Neuronal stem cell (in vitro differentiated cells): ENCODE data around the gene RAPGEF1.

Experiments used
- DNase-seq: peaks from one replicate; pipeline ENCODE4 v3.0.0-alpha.2; 2013; ENCODE audit warnings: low spot score
- H2AFZ ChIP-seq: one replicate; pipeline ENCODE4 v1.6.1; 2013; ENCODE audit warnings: mild to moderate bottlenecking, low read length, inconsistent platforms
- H2AK5ac ChIP-seq: 2 replicates; pipeline ENCODE4 v1.6.1; 2013; ENCODE audit warnings: low read depth, mild to moderate bottlenecking, inconsistent platforms, low read length, moderate library complexity, mixed read lengths
- H2BK120ac ChIP-seq: 2 replicates; pipeline ENCODE4 v1.6.1; 2013; ENCODE audit warnings: low read depth, mild to moderate bottlenecking, inconsistent platforms, low read length, moderate library complexity, mixed read lengths
- H2BK12ac ChIP-seq: one replicate; pipeline ENCODE4 v1.6.1; 2013; ENCODE audit warnings: low read length, inconsistent platforms
- H2BK15ac ChIP-seq: 2 replicates; pipeline ENCODE4 v1.6.1; 2013; ENCODE audit warnings: mild to moderate bottlenecking, low read length, inconsistent platforms, mixed read lengths
- H2BK5ac ChIP-seq: one replicate; pipeline ENCODE4 v1.6.1; 2013; ENCODE audit warnings: inconsistent platforms, mild to moderate bottlenecking, low read length, moderate library complexity
- H3K14ac ChIP-seq: one replicate; pipeline ENCODE4 v1.6.1; 2013; ENCODE audit warnings: low read length, inconsistent platforms
- H3K18ac ChIP-seq: 2 replicates; pipeline ENCODE4 v1.6.1; 2013; ENCODE audit warnings: low read length, inconsistent platforms
- H3K23ac ChIP-seq: 2 replicates; pipeline ENCODE4 v1.6.1; 2013; ENCODE audit warnings: low read depth, mild to moderate bottlenecking, mixed read lengths, low read length, inconsistent platforms; ENCODE audit not compliant: poor library complexity
- H3K27ac ChIP-seq: replicated peaks from 3 replicates; pipeline ENCODE4 v1.5.1; 2013; ENCODE audit warnings: low read length, inconsistent platforms
- H3K27me3 ChIP-seq, 3 experiments: 2 replicates each; pipeline ENCODE4 v1.6.1; 2013; ENCODE audit warnings: low read length in 3 of 3, mild to moderate bottlenecking in 2 of 3, inconsistent platforms in 1 of 3, low read depth in 1 of 3, mixed read lengths in 1 of 3, moderate library complexity in 1 of 3; ENCODE audit not compliant: control insufficient read depth in 3 of 3, insufficient read depth in 3 of 3
- H3K36me3 ChIP-seq, 2 donors: replicated peaks in 1 of 2; 2 replicates each; pipeline ENCODE4 v1.6.1; 2013; ENCODE audit warnings: low read length in 2 of 2; ENCODE audit not compliant: control insufficient read depth in 2 of 2, insufficient read depth in 2 of 2
- H3K4ac ChIP-seq: 2 replicates; pipeline ENCODE4 v1.6.1; 2013; ENCODE audit warnings: inconsistent platforms, mild to moderate bottlenecking, low read length, moderate library complexity
- H3K4me1 ChIP-seq, 2 donors: 1 replicate in 1 of 2; 2 replicates in 1 of 2; pipeline ENCODE4 v1.6.1; 2013; ENCODE audit warnings: low read length in 2 of 2, low read depth in 1 of 2; ENCODE audit not compliant: control insufficient read depth in 2 of 2, insufficient read depth in 1 of 2
- H3K4me2 ChIP-seq: one replicate; pipeline ENCODE4 v1.6.1; 2013; ENCODE audit warnings: mild to moderate bottlenecking, low read length, inconsistent platforms; ENCODE audit not compliant: insufficient read depth, poor library complexity, severe bottlenecking
- H3K4me3 ChIP-seq, 2 donors: 2 replicates each; pipeline ENCODE4 v1.5.1; 2013; ENCODE audit warnings: low read length in 2 of 2, mild to moderate bottlenecking in 2 of 2, inconsistent platforms in 1 of 2, moderate library complexity in 1 of 2
- H3K79me1 ChIP-seq: one replicate; pipeline ENCODE4 v1.6.1; 2013; ENCODE audit warnings: low read depth, mild to moderate bottlenecking, inconsistent platforms, low read length, moderate library complexity
- H3K9ac ChIP-seq: one replicate; pipeline ENCODE4 v1.6.1; 2013; ENCODE audit warnings: mild to moderate bottlenecking, low read depth, low read length, inconsistent platforms; ENCODE audit not compliant: poor library complexity
- H3K9me3 ChIP-seq, 2 donors: replicated peaks in 1 of 2; 2 replicates each; pipeline versions ENCODE3 to v1.6.1; 2013; ENCODE audit warnings: low read length in 2 of 2, mild to moderate bottlenecking in 2 of 2, inconsistent platforms in 1 of 2, low read depth in 1 of 2, mixed read lengths in 1 of 2, moderate library complexity in 1 of 2; ENCODE audit not compliant: control insufficient read depth in 2 of 2, insufficient read depth in 1 of 2
- H4K8ac ChIP-seq: one replicate; pipeline ENCODE4 v1.6.1; 2013; ENCODE audit warnings: low read depth, mild to moderate bottlenecking, inconsistent platforms, low read length, moderate library complexity
- H4K91ac ChIP-seq: one replicate; pipeline ENCODE4 v1.6.1; 2013; ENCODE audit warnings: low read length, low read depth, mild to moderate bottlenecking, inconsistent platforms; ENCODE audit not compliant: poor library complexity
- WGBS, 2 donors: extraction: QIAGEN DNeasy Blood & Tissue Kit; methylation state at CpG; one replicate each; pipeline ENCODE4 v1.1.7; 2013; ENCODE audit warnings: missing lambda C conversion rate in 2 of 2, mixed read lengths in 1 of 2; ENCODE audit not compliant: insufficient read length in 2 of 2, insufficient replicate concordance in 1 of 2; ENCODE audit errors: extremely low coverage in 2 of 2; 5-methylcytosine and 5-hydroxymethylcytosine counted together

Gene RAPGEF1

GRCh38 chr9:131630205-131630831, 109.6 kb downstream of the RAPGEF1 start:
- no peak overlapping the region for H3K4me2 ChIP-seq
- no peak for DNase-seq
- H3K79me1 ChIP-seq: no peaks in the 10 kb centered on the region
- no peak overlapping the region for H2BK120ac ChIP-seq
- WGBS, 2 donors: no CpG with 5 or more reads among the region's 15 CpGs
- no peak overlapping the region for H3K27ac ChIP-seq
- no peak overlapping the region for H2AK5ac ChIP-seq
- H4K91ac ChIP-seq: no peak overlapping the region
- peaks cover 0 to 2% of the 10 kb centered on the region in 2 donors for H3K9me3 ChIP-seq
- H3K4me1 ChIP-seq: peaks cover 0 to 10% of the 10 kb centered on the region in 2 donors
- peaks cover 9 to 42% of the 10 kb centered on the region in 2 donors for H3K36me3 ChIP-seq
- H2BK5ac ChIP-seq: no peak overlapping the region
- H2AFZ ChIP-seq: no peak overlapping the region
- no peak overlapping the region for H3K4me3 ChIP-seq
- H2BK12ac ChIP-seq: no peak overlapping the region
- H3K23ac ChIP-seq: no peak overlapping the region
- no peak overlapping the region for H4K8ac ChIP-seq
- H2BK15ac ChIP-seq: no peak overlapping the region
- no peak overlapping the region for H3K18ac ChIP-seq
- no peak overlapping the region for H3K4ac ChIP-seq
- H3K27me3 ChIP-seq: no peaks in the 10 kb centered on the region
- H3K9ac ChIP-seq: no peak overlapping the region
- H3K14ac ChIP-seq: no peak overlapping the region

- no peak overlapping the region for H4K8ac ChIP-seq
- no peak overlapping the region for H3K4me2 ChIP-seq
- H2AK5ac ChIP-seq: no peak overlapping the region
- no peaks in the 10 kb centered on the region for H3K79me1 ChIP-seq
- H3K27me3 ChIP-seq: no peaks in the 10 kb centered on the region
- H3K18ac ChIP-seq: no peak overlapping the region
- H3K36me3 ChIP-seq: peaks cover 10 to 45% of the 10 kb centered on the region in 2 donors
- no peak overlapping the region for H3K27ac ChIP-seq
- H3K4me3 ChIP-seq: no peak overlapping the region
- peaks cover 0 to 12% of the 10 kb centered on the region in 2 donors for H3K4me1 ChIP-seq
- no peak overlapping the region for H3K14ac ChIP-seq
- H2BK12ac ChIP-seq: no peak overlapping the region
- no peak overlapping the region for H2BK5ac ChIP-seq
- H3K9ac ChIP-seq: no peak overlapping the region
- H3K4ac ChIP-seq: no peak overlapping the region
- WGBS, 2 donors: no CpG with 5 or more reads among the region's 4 CpGs
- H2AFZ ChIP-seq: no peak overlapping the region
- no peak overlapping the region for H2BK120ac ChIP-seq
- no peak overlapping the region for H2BK15ac ChIP-seq
- no peak for DNase-seq
- peaks cover 0 to 2% of the 10 kb centered on the region in 2 donors for H3K9me3 ChIP-seq
- H3K23ac ChIP-seq: no peak overlapping the region
- H4K91ac ChIP-seq: no peak overlapping the region
Observed at GRCh38 chr9:131629825-131630204, 110.1 kb downstream of the RAPGEF1 start.

GRCh38 chr9:131629226-131629500, 110.7 kb downstream of the RAPGEF1 start:
- Histone ChIP-seq H3K14ac (no peak overlapping the region), H3K9ac (no peak overlapping the region), H3K4me1 (peaks cover 0 to 17% of the 10 kb centered on the region in 2 donors), H2BK15ac (no peak overlapping the region), H2AFZ (no peak overlapping the region), H3K9me3 (peaks cover 0 to 2% of the 10 kb centered on the region in 2 donors), H3K4me3 (no peak overlapping the region), H2BK5ac (no peak overlapping the region), H3K4ac (no peak overlapping the region), H3K27ac (no peak overlapping the region), H3K23ac (no peak overlapping the region), H4K8ac (no peak overlapping the region), H3K27me3 (no peaks in the 10 kb centered on the region), H2BK12ac (no peak overlapping the region), H3K79me1 (no peaks in the 10 kb centered on the region), H2AK5ac (no peak overlapping the region), H3K4me2 (no peak overlapping the region), H3K36me3 (peaks cover 10 to 49% of the 10 kb centered on the region in 2 donors), H4K91ac (no peak overlapping the region), H3K18ac (no peak overlapping the region), H2BK120ac (no peak overlapping the region)
- no peak for DNase-seq
- WGBS, 2 donors: no CpG with 5 or more reads among the region's 4 CpGs

GRCh38 chr9:131628459-131629225, 111.2 kb downstream of the RAPGEF1 start:
- H3K9me3 ChIP-seq: peaks cover 0 to 2% of the 10 kb centered on the region in 2 donors
- H2AFZ ChIP-seq: no peak overlapping the region
- H3K14ac ChIP-seq: no peak overlapping the region
- H2AK5ac ChIP-seq: no peak overlapping the region
- no peaks in the 10 kb centered on the region for H3K79me1 ChIP-seq
- no peaks in the 10 kb centered on the region for H3K27me3 ChIP-seq
- H3K18ac ChIP-seq: peak overlapping the region; percentile 27
- no peak overlapping the region for H3K4ac ChIP-seq
- H2BK12ac ChIP-seq: no peak overlapping the region
- WGBS, 2 donors: 100% methylated on average over 1 of the region's 19 CpGs; no CpG with 5 or more reads in 1 of the 2 donors
- H3K4me3 ChIP-seq: no peak overlapping the region
- H3K4me1 ChIP-seq: peaks cover 0 to 19% of the 10 kb centered on the region in 2 donors
- H4K91ac ChIP-seq: no peak overlapping the region
- H4K8ac ChIP-seq: no peak overlapping the region
- no peak overlapping the region for H3K9ac ChIP-seq
- H3K27ac ChIP-seq: no peak overlapping the region
- H3K36me3 ChIP-seq: peaks cover 10 to 51% of the 10 kb centered on the region in 2 donors
- H3K23ac ChIP-seq: no peak overlapping the region
- DNase-seq: no peak
- H2BK5ac ChIP-seq: no peak overlapping the region
- H2BK120ac ChIP-seq: no peak overlapping the region
- H2BK15ac ChIP-seq: no peak overlapping the region
- no peak overlapping the region for H3K4me2 ChIP-seq
